GM18858 (cell line): ENCODE measurements around the gene KCNT2.

Experiments
- ATAC-seq: cut with Tn5 transposase; IDR thresholded peaks from one replicate; pipeline ENCODE4 v1.9.1; 2021; ENCODE audit not compliant: unreplicated experiment

Gene KCNT2

GRCh38 chr1:196451103-196451502, 157.1 kb downstream of the KCNT2 start:
- ATAC-seq: no peak

- no peak for ATAC-seq
Observed at GRCh38 chr1:196450143-196451095, 157.8 kb downstream of the KCNT2 start.

GRCh38 chr1:196449460-196449859, 158.8 kb downstream of the KCNT2 start:
- no peak for ATAC-seq

- no peak for ATAC-seq
Observed at GRCh38 chr1:196445775-196446174, 162.5 kb downstream of the KCNT2 start.

GRCh38 chr1:196444634-196445033, 163.6 kb downstream of the KCNT2 start:
- ATAC-seq: no peak

- no peak for ATAC-seq
Observed at GRCh38 chr1:196442366-196442765, 165.9 kb downstream of the KCNT2 start.

- ATAC-seq: no peak
Observed at GRCh38 chr1:196440711-196441110, 167.5 kb downstream of the KCNT2 start.

GRCh38 chr1:196438329-196438728, 169.9 kb downstream of the KCNT2 start:
- ATAC-seq: no peak

- no peak for ATAC-seq
Observed at GRCh38 chr1:196437671-196438070, 170.6 kb downstream of the KCNT2 start.

GRCh38 chr1:196433000-196433399, 175.2 kb downstream of the KCNT2 start:
- ATAC-seq: no peak

- no peak for ATAC-seq
Observed at GRCh38 chr1:196427976-196428734, 180.1 kb downstream of the KCNT2 start.

GRCh38 chr1:196425513-196425912, 182.7 kb downstream of the KCNT2 start:
- ATAC-seq: no peak

- ATAC-seq: no peak
Observed at GRCh38 chr1:196423612-196424011, 184.6 kb downstream of the KCNT2 start.

GRCh38 chr1:196418772-196419171, 189.5 kb downstream of the KCNT2 start:
- ATAC-seq: no peak

- ATAC-seq: no peak
Observed at GRCh38 chr1:196415978-196416377, 192.3 kb downstream of the KCNT2 start.

GRCh38 chr1:196412326-196412725, 195.9 kb downstream of the KCNT2 start:
- ATAC-seq: no peak

- ATAC-seq: no peak
Observed at GRCh38 chr1:196410768-196411167, 197.5 kb downstream of the KCNT2 start.

GRCh38 chr1:196409586-196409985, 198.7 kb downstream of the KCNT2 start:
- no peak for ATAC-seq

GRCh38 chr1:196407358-196408051, 200.7 kb downstream of the KCNT2 start:
- ATAC-seq: no peak

- ATAC-seq: no peak
Observed at GRCh38 chr1:196405839-196406238, 202.4 kb downstream of the KCNT2 start.
